H1 (cell line): ENCODE measurements around the gene SKIC3. TPM values are rescaled to one million over a fixed set of nuclear protein-coding genes. Genes with fewer than 3 reads are reported as not detected.

Experiments
- CTCF ChIA-PET: fragments of 300-600 bp; sonication (Branson Sonifier 250); formaldehyde crosslinking; loops from one replicate; lab custom pipeline; 2021; ENCODE audit not compliant: partially characterized antibody; lab: Charles Lee
- POLR2A ChIA-PET: fragments of 300-600 bp; sonication (Branson Sonifier 250); formaldehyde crosslinking; loops from one replicate; lab custom pipeline; 2021; ENCODE audit warnings: inconsistent platforms; ENCODE audit not compliant: partially characterized antibody; lab: Charles Lee
- DNase-seq, 2 experiments: peaks; one replicate each; pipeline versions ENCODE4 v3.0.0 to v3.0.0-alpha.2; 2010 to 2022; ENCODE audit warnings: low spot score in 2 of 2, low read depth in 1 of 2, mixed read lengths in 1 of 2
- FAIRE-seq: peaks from 2 replicates; lab custom pipeline; 2011; peaks lifted over from hg19 to GRCh38; lab: Jason Lieb, UNC
- H2AFZ ChIP-seq: 2 replicates; pipeline ENCODE4 v1.8.1; 2012; ENCODE audit warnings: low read length, inconsistent platforms
- H2AK5ac ChIP-seq: 2 replicates; pipeline ENCODE4 v1.6.1; 2013; ENCODE audit warnings: low read depth, low read length
- H2BK120ac ChIP-seq: replicated peaks from 2 replicates; pipeline ENCODE3; 2013; ENCODE audit warnings: low read depth, low read length, inconsistent platforms
- H2BK12ac ChIP-seq: 2 replicates; pipeline ENCODE4 v1.6.1; 2013; ENCODE audit warnings: low read depth, low read length
- H2BK15ac ChIP-seq: 2 replicates; pipeline ENCODE4 v1.6.1; 2013; ENCODE audit warnings: low read length
- H2BK20ac ChIP-seq: 2 replicates; pipeline ENCODE4 v1.6.1; 2013; ENCODE audit warnings: low read length
- H2BK5ac ChIP-seq: 2 replicates; pipeline ENCODE4 v1.6.1; 2013; ENCODE audit warnings: low read depth, low read length
- H3K14ac ChIP-seq: 2 replicates; pipeline ENCODE4 v1.6.1; 2013; ENCODE audit warnings: inconsistent platforms; ENCODE audit not compliant: insufficient read length
- H3K18ac ChIP-seq: 2 replicates; pipeline ENCODE4 v1.6.1; 2013; ENCODE audit warnings: low read length; ENCODE audit errors: extremely low read depth
- H3K23ac ChIP-seq: 2 replicates; pipeline ENCODE4 v1.6.1; 2013; ENCODE audit warnings: inconsistent platforms; ENCODE audit not compliant: insufficient read length
- H3K23me2 ChIP-seq: 2 replicates; pipeline ENCODE4 v1.6.1; 2013; ENCODE audit warnings: low read depth, low read length
- H3K27ac ChIP-seq: 2 replicates; pipeline ENCODE4 v1.6.1; 2011; ENCODE audit warnings: low read depth, low read length, inconsistent platforms
- H3K27me3 ChIP-seq, 4 experiments: replicated peaks in 1 of 4; 1 replicate in 1 of 4; 2 replicates in 3 of 4; pipeline versions ENCODE4 v1.6.1 to v1.8.1; 2011 to 2013; ENCODE audit warnings: low read length in 3 of 4, mild to moderate bottlenecking in 3 of 4, inconsistent platforms in 2 of 4, mixed read lengths in 2 of 4, moderate library complexity in 1 of 4; ENCODE audit not compliant: control insufficient read depth in 3 of 4, insufficient read depth in 3 of 4; ENCODE audit errors: extremely low read depth in 1 of 4
- H3K36me3 ChIP-seq, 4 experiments: 2 replicates each; pipeline versions ENCODE4 v1.6.1 to v1.8.1; 2011 to 2013; ENCODE audit warnings: mild to moderate bottlenecking in 4 of 4, low read length in 3 of 4, moderate library complexity in 2 of 4, control low read depth in 1 of 4, inconsistent platforms in 1 of 4; ENCODE audit not compliant: insufficient read depth in 4 of 4, control insufficient read depth in 2 of 4
- H3K4ac ChIP-seq: replicated peaks from 2 replicates; pipeline ENCODE3; 2013; ENCODE audit warnings: low read length, low read depth, mixed read lengths, inconsistent platforms; ENCODE audit not compliant: insufficient read length
- H3K4me1 ChIP-seq, 4 experiments: replicated peaks in 1 of 4; 1 replicate in 1 of 4; 2 replicates in 3 of 4; pipeline versions ENCODE4 v1.6.1 to v1.8.1; 2011 to 2013; ENCODE audit warnings: low read length in 3 of 4, inconsistent platforms in 2 of 4, mixed read lengths in 1 of 4; ENCODE audit not compliant: insufficient read depth in 4 of 4, control insufficient read depth in 3 of 4
- H3K4me2 ChIP-seq, 2 experiments: 2 replicates each; pipeline versions ENCODE4 v1.6.1 to v1.8.1; 2011 to 2013; ENCODE audit warnings: low read depth in 2 of 2, low read length in 2 of 2, control low read depth in 1 of 2, inconsistent platforms in 1 of 2, mild to moderate bottlenecking in 1 of 2; ENCODE audit not compliant: insufficient read depth in 1 of 2
- H3K4me3 ChIP-seq, 4 experiments: fragments of 200-600, 300-600 bp in 1 of 4; sonication (generic), shearing (Covaris generic), sonication (Bioruptor Twin) in 1 of 4; 2 replicates each; pipeline versions ENCODE4 v1.5.1 to v1.8.1; 2011 to 2016; ENCODE audit warnings: low read length in 4 of 4, low read depth in 3 of 4, control low read depth in 2 of 4, inconsistent platforms in 2 of 4, mild to moderate bottlenecking in 2 of 4, mixed read lengths in 1 of 4, moderate library complexity in 1 of 4; ENCODE audit not compliant: insufficient read depth in 2 of 4; ENCODE audit errors: extremely low read depth in 1 of 4
- H3K56ac ChIP-seq: replicated peaks from 2 replicates; pipeline ENCODE3; 2013; ENCODE audit warnings: low read depth, mild to moderate bottlenecking, mixed read lengths, low read length, inconsistent platforms; ENCODE audit not compliant: insufficient read length
- H3K79me1 ChIP-seq: 2 replicates; pipeline ENCODE4 v1.6.1; 2013; ENCODE audit warnings: low read depth, low read length, control low read depth
- H3K79me2 ChIP-seq, 2 experiments: 2 replicates each; pipeline versions ENCODE4 v1.6.1 to v1.8.1; 2012 to 2013; ENCODE audit warnings: low read length in 2 of 2, mild to moderate bottlenecking in 2 of 2, inconsistent platforms in 1 of 2; ENCODE audit not compliant: insufficient read depth in 2 of 2, control insufficient read depth in 1 of 2
- H3K9ac ChIP-seq, 4 experiments: replicated peaks in 1 of 4; 1 replicate in 1 of 4; 2 replicates in 3 of 4; pipeline versions ENCODE4 v1.6.1 to v1.8.1; 2011 to 2013; ENCODE audit warnings: low read depth in 3 of 4, low read length in 3 of 4, control low read depth in 2 of 4, mild to moderate bottlenecking in 2 of 4, moderate library complexity in 2 of 4, inconsistent platforms in 1 of 4; ENCODE audit errors: extremely low read depth in 1 of 4
- H3K9me3 ChIP-seq, 2 experiments: 2 replicates each; pipeline versions ENCODE4 v1.6.1 to v1.8.1; 2012 to 2013; ENCODE audit warnings: mild to moderate bottlenecking in 2 of 2, moderate library complexity in 2 of 2, control low read depth in 1 of 2, inconsistent platforms in 1 of 2, low read depth in 1 of 2, low read length in 1 of 2, mixed read lengths in 1 of 2; ENCODE audit not compliant: insufficient read depth in 2 of 2
- H4K20me1 ChIP-seq, 2 experiments: replicated peaks in 1 of 2; 2 replicates each; pipeline versions ENCODE3 to v1.8.1; 2011 to 2013; ENCODE audit warnings: inconsistent platforms in 2 of 2, low read length in 2 of 2, mild to moderate bottlenecking in 1 of 2; ENCODE audit not compliant: insufficient read depth in 2 of 2, control insufficient read depth in 1 of 2
- H4K5ac ChIP-seq: 2 replicates; pipeline ENCODE4 v1.6.1; 2013; ENCODE audit warnings: low read length, low read depth, mixed read lengths, inconsistent platforms; ENCODE audit not compliant: insufficient read length
- H4K8ac ChIP-seq: 2 replicates; pipeline ENCODE4 v1.8.0; 2013; ENCODE audit warnings: mild to moderate bottlenecking, moderate library complexity, low read length, inconsistent platforms; ENCODE audit not compliant: insufficient read depth; ENCODE audit errors: extremely low read depth
- H4K91ac ChIP-seq: replicated peaks from 2 replicates; pipeline ENCODE3; 2013; ENCODE audit warnings: low read length, mixed read lengths, inconsistent platforms; ENCODE audit not compliant: insufficient read length
- POU5F1 ChIP-seq: IDR thresholded peaks from 2 replicates; pipeline ENCODE4 v1.6.1; 2011; ENCODE audit warnings: low read depth, mild to moderate bottlenecking, low read length, moderate library complexity
- YY1 ChIP-seq: IDR thresholded peaks from 2 replicates; pipeline ENCODE4 v1.6.1; 2011; ENCODE audit warnings: low read depth, mild to moderate bottlenecking, low read length
- polyA plus RNA-seq, 7 experiments: library from polyadenylated mRNA; depleted of rRNA in 3 of 7; stranded (reverse) in 5 of 7; unstranded in 2 of 7; fragments of >200 nt in 5 of 7; fragments of 200-250 nt in 2 of 7; gene quantifications; 1 replicate in 5 of 7; 2 replicates in 1 of 7; 4 replicates in 1 of 7; pipeline versions ENCODE4 v1.2.1 to v1.2.3, GENCODE V29; 2011 to 2013; ENCODE audit warnings: missing spikeins in 2 of 7, mixed read lengths in 2 of 7
- total RNA-seq: library from RNA; stranded (reverse); fragmentation: NEBNext Ultra II Directional; extraction: Animal tissue kit (Norgen Biotek cat#: 25700); gene quantifications from 2 replicates; pipeline ENCODE4 v1.2.1, GENCODE V29; 2021

Gene SKIC3
- total and polyA plus RNA-seq, 2 of the 8 experiments (the other 6 are each of a cell fraction or from before 2014, with no cell fraction given), result 13.7 to 53.7 TPM

- Histone ChIP-seq H2AFZ (no peak overlapping the region), H2AK5ac (no peak overlapping the region), H2BK12ac (no peak overlapping the region), H3K4me1 (no peaks in the 10 kb centered on the region), H4K20me1 (peaks cover 0 to 1% of the 10 kb centered on the region in 2 experiments), H3K4me3 (no peak overlapping the region), H2BK15ac (no peak overlapping the region), H4K8ac (no peak overlapping the region), H3K9me3 (no peaks in the 10 kb centered on the region), H3K27ac (no peak overlapping the region), H2BK20ac (no peak overlapping the region), H3K18ac (no peak overlapping the region), H3K56ac (no peak overlapping the region), H3K23me2 (no peaks in the 10 kb centered on the region; the same call in 1 of the 2 replicates), H4K91ac (no peak overlapping the region), H2BK120ac (no peak overlapping the region), H3K14ac (no peak overlapping the region), H3K27me3 (no peaks in the 10 kb centered on the region), H3K4ac (no peak overlapping the region), H4K5ac (no peak overlapping the region), H3K79me1 (0 out of 2 replicates have a peak, but pooled peaks cover 2% of the 10 kb centered on the region), H3K23ac (no peak overlapping the region), H2BK5ac (no peak overlapping the region), H3K9ac (no peak overlapping the region), H3K4me2 (no peak overlapping the region), H3K36me3 (peaks cover 0 to 49% (median 10%) of the 10 kb centered on the region in 4 experiments; a peak in 7 of 8 replicates), H3K79me2 (peaks cover 0 to 31% of the 10 kb centered on the region in 2 experiments; a peak in 2 of 4 replicates)
- TF ChIP-seq POU5F1 (no peak), YY1 (no peak)
- DNase-seq (no peak), FAIRE-seq (no peak)
- ChIA-PET CTCF (no interaction called here), POLR2A (interaction anchor here (0.9 kb wide), 1 partner anchor 11 kb away, joined by 3 read pairs; no protein-coding TSS in a partner anchor)
Observed at GRCh38 chr5:95549030-95549429, 5.7 kb downstream of the SKIC3 start.
